ENCODE data around the gene CNOT1. TPM values are rescaled to one million over a fixed set of nuclear protein-coding genes. Genes with fewer than 3 reads are reported as not detected.

The CNOT1 gene
- total RNA-seq, 1 experiment from 2014 or later: 230 TPM

DNA sequence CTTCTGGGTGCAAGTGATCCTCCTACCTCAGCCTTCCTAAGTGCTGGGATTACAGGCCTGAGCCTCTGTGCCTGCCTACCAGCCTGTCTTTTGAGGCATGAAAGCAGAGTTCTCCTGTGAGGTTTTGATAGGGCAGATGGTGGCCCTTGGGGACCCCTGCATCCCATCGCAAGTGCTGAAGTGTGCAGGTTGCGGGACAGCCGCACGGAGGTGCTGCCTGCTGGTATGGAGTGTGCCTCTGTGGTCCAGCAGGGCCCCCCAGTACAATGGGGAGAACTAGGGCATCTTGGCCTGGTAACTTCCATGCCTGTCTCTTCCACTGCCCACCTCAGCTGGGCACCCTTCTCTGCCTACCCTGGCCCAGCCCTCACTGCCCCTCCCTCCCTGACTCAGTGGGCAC is 139.6 kb downstream of the CNOT1 start:
- no peaks in the 10 kb centered on the region for H3K27me3 ChIP-seq (ENCODE audit: insufficient read depth, low read length)
- intact Hi-C loops (cut with micrococcal nuclease): no loop called here
- H3K79me2 ChIP-seq (ENCODE audit: insufficient read depth, low read length): no peaks in the 10 kb centered on the region
- DNase-seq (ENCODE audit: low read depth, low spot score): no peak
- no peaks in the 10 kb centered on the region for H3K9me2 ChIP-seq (ENCODE audit: insufficient read depth)
- no peak overlapping the region for H2AFZ ChIP-seq (ENCODE audit: low read depth, low read length, poor library complexity, severe bottlenecking)
- H3K36me3 ChIP-seq (ENCODE audit: control insufficient read depth in 1 of 2, insufficient read depth in 2 of 2, low read length in 2 of 2): no peaks in the 10 kb centered on the region
- no peak for ATAC-seq
- H3K4me2 ChIP-seq (ENCODE audit: low read length): no peak overlapping the region
- ChIA-PET CTCF (interaction anchor here (1.7 to 5.0 kb wide), 2 partner anchors 10 to 153 kb away, joined by 10 to 92 read pairs; partner anchors contain the start of gene NDRG4), RAD21 (ENCODE audit: low non-redundant PET in 1 of 2, low total read pairs in 2 of 2, uncharacterized antibody in 2 of 2, unreplicated experiment in 2 of 2) (no interaction called here), POLR2A (no interaction called here)
- no peak overlapping the region for H3K4me3 ChIP-seq (replicated peaks in 1 of 2; ENCODE audit: low read depth in 1 of 2, low read length in 2 of 2)
- no peak overlapping the region for H3K9ac ChIP-seq (ENCODE audit: low read length)
- no peaks in the 10 kb centered on the region for H4K20me1 ChIP-seq (ENCODE audit: insufficient read depth)
- BruUV-seq (replicated peaks): no TSS peak
- no peaks in the 10 kb centered on the region for H3K9me3 ChIP-seq (ENCODE audit: control insufficient read depth in 1 of 2, insufficient read depth in 1 of 2, low read depth in 1 of 2, low read length in 2 of 2)
- H3K27ac ChIP-seq (ENCODE audit: low read depth, low read length): no peak overlapping the region
- peaks cover 0 to 10% of the 10 kb centered on the region in 2 experiments; a peak in 3 of 4 replicates for H3K4me1 ChIP-seq (ENCODE audit: control insufficient read depth in 1 of 2, insufficient read depth in 2 of 2, low read length in 2 of 2)
- TF ChIP-seq EZH2 (IDR thresholded peaks at IDR 0.05) (no peak), ELF1 (IDR thresholded peaks at IDR 0.05; ENCODE audit: borderline replicate concordance, low read depth) (no peak), EZH2phosphoT487 (IDR thresholded peaks at IDR 0.05; ENCODE audit: borderline replicate concordance) (no peak), ZNF274 (IDR thresholded peaks at IDR 0.05; ENCODE audit: low read depth, low read length) (no peak), TCF7L2 (IDR thresholded peaks at IDR 0.05; ENCODE audit: borderline replicate concordance, extremely low read depth, insufficient read depth, insufficient read length) (no peak), ZBTB33 (IDR thresholded peaks at IDR 0.05; ENCODE audit: extremely low read depth, insufficient replicate concordance, low read length) (no peak), SIN3A (IDR thresholded peaks at IDR 0.05; ENCODE audit: low read depth) (no peak), CEBPB (IDR thresholded peaks at IDR 0.05; ENCODE audit: low read depth) (no peak), POLR2A (IDR thresholded peaks at IDR 0.05; ENCODE audit: borderline replicate concordance, extremely low read depth, insufficient read depth, insufficient read length) (no peak), SP1 (IDR thresholded peaks at IDR 0.05; ENCODE audit: low read depth) (no peak), SRF (IDR thresholded peaks at IDR 0.05; ENCODE audit: low read depth) (no peak), ZFX (IDR thresholded peaks at IDR 0.05) (no peak), YY1 (IDR thresholded peaks at IDR 0.05; ENCODE audit: extremely low read depth, insufficient replicate concordance, low read depth, low read length) (no peak), POLR2AphosphoS5 (IDR thresholded peaks at IDR 0.05; ENCODE audit: low read depth, low read length) (no peak), FOSL1 (IDR thresholded peaks at IDR 0.05; ENCODE audit: low read depth) (no peak)
- TF ChIP-seq, protein P1, sequence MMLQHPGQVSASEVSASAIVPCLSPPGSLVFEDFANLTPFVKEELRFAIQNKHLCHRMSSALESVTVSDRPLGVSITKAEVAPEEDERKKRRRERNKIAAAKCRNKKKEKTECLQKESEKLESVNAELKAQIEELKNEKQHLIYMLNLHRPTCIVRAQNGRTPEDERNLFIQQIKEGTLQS (IDR thresholded peaks at IDR 0.05): no peak
- TF ChIP-seq, protein P2, sequence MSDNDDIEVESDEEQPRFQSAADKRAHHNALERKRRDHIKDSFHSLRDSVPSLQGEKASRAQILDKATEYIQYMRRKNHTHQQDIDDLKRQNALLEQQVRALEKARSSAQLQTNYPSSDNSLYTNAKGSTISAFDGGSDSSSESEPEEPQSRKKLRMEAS (IDR thresholded peaks at IDR 0.05): no peak

Data from HCT116 (cell line).